ENCODE results near the gene CISH. TPM values are rescaled to one million over a fixed set of nuclear protein-coding genes. Genes with fewer than 3 reads are reported as not detected.

The CISH gene
- total and polyA plus RNA-seq, 9 donors = 6.2 to 28.0 (median 21.9) TPM

DNA sequence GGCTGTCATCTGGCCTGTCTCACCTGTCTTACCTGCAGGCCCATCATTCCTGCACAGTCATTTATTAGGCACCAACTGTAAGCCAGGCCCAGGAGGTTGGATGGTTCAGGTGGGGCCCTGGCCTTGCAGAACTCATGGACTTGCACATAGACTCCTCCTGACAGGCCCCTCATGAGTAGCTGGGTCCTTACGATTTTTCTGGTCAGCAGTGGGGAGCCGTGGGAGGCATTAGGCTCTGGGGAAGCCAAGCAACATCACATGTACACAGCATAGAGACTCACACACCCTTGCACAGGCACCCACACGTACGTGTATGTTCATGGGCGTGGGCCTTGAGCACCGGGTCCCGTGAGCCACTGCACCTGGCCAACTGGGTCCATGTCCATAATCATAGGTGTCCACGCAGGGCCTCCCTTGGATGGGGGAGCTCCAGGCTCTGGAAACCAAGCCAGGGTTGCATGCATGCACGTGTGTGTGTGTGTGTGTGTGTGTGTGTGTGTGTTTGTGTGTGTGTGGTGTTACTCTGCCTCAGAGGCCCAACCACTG lies 20.3 kb downstream of the CISH start:
- Histone ChIP-seq H3K9me3 (no peaks in the 10 kb centered on the region), H3K4me3 (no peak overlapping the region), H3K36me3 (no peaks in the 10 kb centered on the region), H3K27me3 (no peaks in the 10 kb centered on the region), H3K4me1 (ENCODE audit: insufficient read depth) (peaks cover 10% of the 10 kb centered on the region), H3K27ac (no peak overlapping the region)
- no peak for TF ChIP-seq POLR2A (IDR thresholded peaks at IDR 0.05)
- intact Hi-C loops (cut with DNase I) = no loop called here
- DNase-seq = no peak
- WGBS, 3 donors = 62 to 65% (median 65%) methylated on average over 9 of the region's 9 CpGs

GRCh38 chr3:50588759-50589433 lies 22.7 kb downstream of the CISH start:
- intact Hi-C loops (cut with DNase I) = no loop called here
- no peak overlapping the region for H3K4me3 ChIP-seq
- TF ChIP-seq CTCF (IDR thresholded peaks at IDR 0.05) (no peak), EP300 (IDR thresholded peaks at IDR 0.05) (no peak), POLR2A (IDR thresholded peaks at IDR 0.05) (no peak)
- peaks cover 10% of the 10 kb centered on the region for H3K4me1 ChIP-seq (ENCODE audit: insufficient read depth)
- 80 to 83% (median 82%) methylated on average over 4 of the region's 4 CpGs for WGBS, 3 donors
- no peak overlapping the region for H3K27ac ChIP-seq
- no peaks in the 10 kb centered on the region for H3K36me3 ChIP-seq
- H3K27me3 ChIP-seq = no peaks in the 10 kb centered on the region
- H3K9me3 ChIP-seq = no peaks in the 10 kb centered on the region
- no peak for DNase-seq

GRCh38 chr3:50587806-50588758 lies 23.5 kb downstream of the CISH start:
- H3K27me3 ChIP-seq = no peaks in the 10 kb centered on the region

DNA sequence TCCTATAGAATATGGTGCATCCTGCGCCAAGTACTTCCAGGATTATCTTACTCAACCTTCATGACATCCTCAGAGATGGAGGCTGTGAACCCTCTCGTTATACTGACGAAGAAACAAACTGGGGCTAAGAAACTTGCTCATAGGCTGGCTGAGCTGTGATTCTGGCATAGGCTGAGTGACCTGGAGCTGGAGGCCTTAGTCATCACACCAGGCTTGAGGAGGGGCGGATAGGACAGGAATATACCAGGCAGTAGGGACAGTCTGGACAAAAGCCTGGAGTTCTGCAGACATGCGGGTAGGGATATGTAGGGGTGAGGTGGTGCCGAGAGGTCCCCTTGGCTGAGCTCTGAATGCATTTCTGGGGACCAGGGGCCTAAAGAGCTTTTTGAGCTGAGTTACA lies 24.2 kb downstream of the CISH start:
- no peak for TF ChIP-seq CTCF (IDR thresholded peaks at IDR 0.05)
- TF ChIP-seq EP300 (IDR thresholded peaks at IDR 0.05) = no peak
- no peak for TF ChIP-seq POLR2A (IDR thresholded peaks at IDR 0.05)

More at GRCh38 chr3:50587806-50588758, 23.5 kb downstream of the CISH start:
- H3K4me1 ChIP-seq (ENCODE audit: insufficient read depth) = peaks cover 10% of the 10 kb centered on the region
- intact Hi-C loops (cut with DNase I) = no loop called here
- H3K9me3 ChIP-seq = no peaks in the 10 kb centered on the region
- H3K27ac ChIP-seq = peak overlapping the region in 1 of 2 donors; percentile 39
- no peak for DNase-seq
- no peak overlapping the region for H3K4me3 ChIP-seq
- TF ChIP-seq POLR2A (IDR thresholded peaks at IDR 0.05) = no peak
- no peak for TF ChIP-seq EP300 (IDR thresholded peaks at IDR 0.05)
- no peak for TF ChIP-seq CTCF (IDR thresholded peaks at IDR 0.05)
- 42 to 49% (median 43%) methylated on average over 17 of the region's 17 CpGs for WGBS, 3 donors
- H3K36me3 ChIP-seq = no peaks in the 10 kb centered on the region

More for the DNA sequence above, 24.2 kb downstream of the CISH start:
- intact Hi-C loops (cut with DNase I) = no loop called here
- H3K27ac ChIP-seq = peak overlapping the region in 1 of 2 donors; percentile 39
- H3K9me3 ChIP-seq = no peaks in the 10 kb centered on the region
- WGBS, 3 donors = 83 to 90% (median 86%) methylated on average over 6 of the region's 6 CpGs
- H3K4me1 ChIP-seq (ENCODE audit: insufficient read depth) = peaks cover 8% of the 10 kb centered on the region
- no peak overlapping the region for H3K4me3 ChIP-seq
- no peaks in the 10 kb centered on the region for H3K27me3 ChIP-seq
- no peaks in the 10 kb centered on the region for H3K36me3 ChIP-seq
- no peak for DNase-seq

All from ovary (tissue), 9 donors.